ENCODE data around the gene FAM89A.
"Not testable (repeated sequence)": the region's sequence is repeated elsewhere in the genome, so short reads cannot be mapped to it uniquely, and the experiment has no call there.

FAM89A gene

DNA sequence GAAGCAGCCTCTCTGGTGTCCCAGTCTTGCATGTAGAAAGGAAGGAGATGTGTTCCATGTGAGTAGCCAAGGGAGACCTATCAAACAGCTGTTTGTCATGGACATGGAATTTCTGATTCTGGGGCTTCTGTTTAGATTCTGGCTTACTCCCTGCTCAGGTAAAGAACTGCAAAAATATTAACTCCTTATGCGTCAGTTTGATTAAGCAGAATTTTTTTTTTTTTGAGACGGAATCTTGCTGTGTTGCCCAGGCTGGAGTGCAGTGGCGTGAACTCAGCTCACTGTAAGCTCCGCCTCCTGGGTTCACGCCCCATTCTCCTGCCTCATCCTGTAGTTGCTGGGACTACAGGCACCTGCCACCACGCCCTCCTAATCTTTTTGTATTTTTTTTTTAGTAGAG is 54.3 kb downstream of the FAM89A start:
- no peaks in the 10 kb centered on the region for H3K9me3 ChIP-seq (ENCODE audit: control insufficient read depth, insufficient read depth, low read length)
- no peak overlapping the region for H3K4me3 ChIP-seq (ENCODE audit: low read length)
- H3K27me3 ChIP-seq (ENCODE audit: control insufficient read depth, low read length): no peaks in the 10 kb centered on the region
- H3K36me3 ChIP-seq (ENCODE audit: control insufficient read depth, low read length): peaks cover 23% of the 10 kb centered on the region
- no peak overlapping the region for H3K27ac ChIP-seq (ENCODE audit: low read depth, low read length)
- no peaks in the 10 kb centered on the region for H3K9me2 ChIP-seq (replicated peaks; ENCODE audit: control insufficient read depth, low read length)
- H3F3A ChIP-seq (ENCODE audit: control insufficient read depth, insufficient read depth): no peaks in the 10 kb centered on the region
- H3K79me2 ChIP-seq (ENCODE audit: control insufficient read depth, low read length): peaks cover 30% of the 10 kb centered on the region
- H3K4me1 ChIP-seq (ENCODE audit: control insufficient read depth, low read length): peaks cover 8% of the 10 kb centered on the region
- no peak overlapping the region for H3K4me2 ChIP-seq (ENCODE audit: low read length)
- no peaks in the 10 kb centered on the region for H4K20me1 ChIP-seq (ENCODE audit: control insufficient read depth, insufficient read depth, low read depth, low read length)
- no peak for TF ChIP-seq EZH2phosphoT487 (IDR thresholded peaks at IDR 0.05; ENCODE audit: borderline replicate concordance, low read length)
- TF ChIP-seq, protein P1, sequence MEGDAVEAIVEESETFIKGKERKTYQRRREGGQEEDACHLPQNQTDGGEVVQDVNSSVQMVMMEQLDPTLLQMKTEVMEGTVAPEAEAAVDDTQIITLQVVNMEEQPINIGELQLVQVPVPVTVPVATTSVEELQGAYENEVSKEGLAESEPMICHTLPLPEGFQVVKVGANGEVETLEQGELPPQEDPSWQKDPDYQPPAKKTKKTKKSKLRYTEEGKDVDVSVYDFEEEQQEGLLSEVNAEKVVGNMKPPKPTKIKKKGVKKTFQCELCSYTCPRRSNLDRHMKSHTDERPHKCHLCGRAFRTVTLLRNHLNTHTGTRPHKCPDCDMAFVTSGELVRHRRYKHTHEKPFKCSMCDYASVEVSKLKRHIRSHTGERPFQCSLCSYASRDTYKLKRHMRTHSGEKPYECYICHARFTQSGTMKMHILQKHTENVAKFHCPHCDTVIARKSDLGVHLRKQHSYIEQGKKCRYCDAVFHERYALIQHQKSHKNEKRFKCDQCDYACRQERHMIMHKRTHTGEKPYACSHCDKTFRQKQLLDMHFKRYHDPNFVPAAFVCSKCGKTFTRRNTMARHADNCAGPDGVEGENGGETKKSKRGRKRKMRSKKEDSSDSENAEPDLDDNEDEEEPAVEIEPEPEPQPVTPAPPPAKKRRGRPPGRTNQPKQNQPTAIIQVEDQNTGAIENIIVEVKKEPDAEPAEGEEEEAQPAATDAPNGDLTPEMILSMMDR (IDR thresholded peaks at IDR 0.05; ENCODE audit: low read depth, low read length, poor library complexity, severe bottlenecking): no peak

DNA sequence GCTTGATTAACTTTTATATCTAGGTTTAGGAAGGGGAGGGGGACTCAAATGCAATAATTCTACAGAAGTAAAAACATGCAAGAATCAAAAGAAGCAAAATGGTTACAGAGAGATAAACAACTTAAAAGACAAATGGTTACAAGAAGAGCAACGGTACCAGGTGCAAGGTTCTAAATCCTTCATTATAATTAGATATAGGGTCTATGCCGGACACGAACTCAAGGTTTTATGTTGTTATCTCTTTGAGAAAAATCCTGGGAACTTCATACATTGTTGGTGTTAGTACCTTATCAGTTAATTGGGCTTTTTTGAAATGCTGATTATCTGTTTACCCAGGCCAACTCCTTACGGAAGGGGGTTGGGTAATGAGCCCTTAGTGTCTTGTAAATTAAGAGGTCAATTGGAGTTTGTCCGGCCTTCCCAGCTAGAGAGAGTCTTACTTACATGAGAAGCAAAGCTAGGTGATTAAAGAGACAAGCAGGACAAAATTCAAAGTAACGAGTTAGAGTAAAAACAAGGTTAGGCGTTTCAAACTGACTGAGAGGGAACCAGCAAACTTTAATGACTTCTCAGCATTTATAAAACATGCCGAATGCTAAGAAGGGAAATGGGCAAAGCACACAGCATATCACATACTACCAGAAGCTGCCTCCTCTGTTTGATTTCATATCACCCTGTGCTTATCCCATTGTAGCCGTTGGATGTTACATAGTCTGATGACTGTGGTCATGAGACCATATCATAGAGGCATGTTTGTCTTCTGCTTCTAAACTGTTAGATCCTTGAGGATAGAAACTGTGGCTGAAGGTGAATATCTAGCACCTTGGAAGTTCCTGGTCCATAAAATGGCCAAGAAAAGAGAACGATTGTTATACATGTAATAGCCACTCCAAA is 55.2 kb downstream of the FAM89A start:
- not testable (repeated sequence) for H4K20me1 ChIP-seq (ENCODE audit: control insufficient read depth, insufficient read depth, low read depth, low read length); H3K9me3 ChIP-seq (ENCODE audit: control insufficient read depth, insufficient read depth, low read length); H3K27ac ChIP-seq (ENCODE audit: low read depth, low read length); H3F3A ChIP-seq (ENCODE audit: control insufficient read depth, insufficient read depth); H3K4me2 ChIP-seq (ENCODE audit: low read length); H3K4me3 ChIP-seq (ENCODE audit: low read length); H3K27me3 ChIP-seq (ENCODE audit: control insufficient read depth, low read length); H3K9me2 ChIP-seq (replicated peaks; ENCODE audit: control insufficient read depth, low read length)
- Histone ChIP-seq H3K4me1 (ENCODE audit: control insufficient read depth, low read length) (peaks cover 16% of the 10 kb centered on the region), H3K79me2 (ENCODE audit: control insufficient read depth, low read length) (peaks cover 39% of the 10 kb centered on the region), H3K36me3 (ENCODE audit: control insufficient read depth, low read length) (peaks cover 21% of the 10 kb centered on the region)

DNA sequence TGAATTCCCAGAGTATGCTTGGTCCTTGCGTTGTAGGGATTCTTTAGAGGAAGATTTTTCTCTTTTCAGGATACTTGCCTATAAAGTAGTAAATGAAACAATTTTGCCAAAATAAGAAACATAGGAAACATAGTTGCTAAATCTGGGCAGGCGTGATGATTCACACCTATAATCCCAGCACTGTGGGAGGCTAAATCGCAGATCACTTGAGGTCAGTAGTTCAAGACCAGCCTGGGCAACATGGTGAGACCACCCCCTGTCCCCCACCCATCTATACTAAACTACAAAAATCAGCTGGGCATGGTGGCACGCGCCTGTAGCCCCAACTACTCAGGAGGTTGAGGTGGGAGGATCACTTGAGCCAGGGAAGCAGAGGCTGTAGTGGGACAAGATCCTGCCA is 56.2 kb downstream of the FAM89A start:
- no peaks in the 10 kb centered on the region for H3K9me2 ChIP-seq (replicated peaks; ENCODE audit: control insufficient read depth, low read length)
- H3F3A ChIP-seq (ENCODE audit: control insufficient read depth, insufficient read depth): no peaks in the 10 kb centered on the region
- no peaks in the 10 kb centered on the region for H4K20me1 ChIP-seq (ENCODE audit: control insufficient read depth, insufficient read depth, low read depth, low read length)
- H3K36me3 ChIP-seq (ENCODE audit: control insufficient read depth, low read length): peaks cover 19% of the 10 kb centered on the region
- H3K79me2 ChIP-seq (ENCODE audit: control insufficient read depth, low read length): peaks cover 47% of the 10 kb centered on the region
- H3K27me3 ChIP-seq (ENCODE audit: control insufficient read depth, low read length): no peaks in the 10 kb centered on the region
- H3K27ac ChIP-seq (ENCODE audit: low read depth, low read length): no peak overlapping the region
- H3K4me2 ChIP-seq (ENCODE audit: low read length): no peak overlapping the region
- H3K4me1 ChIP-seq (ENCODE audit: control insufficient read depth, low read length): peaks cover 18% of the 10 kb centered on the region
- H3K9me3 ChIP-seq (ENCODE audit: control insufficient read depth, insufficient read depth, low read length): no peaks in the 10 kb centered on the region
- H3K4me3 ChIP-seq (ENCODE audit: low read length): no peak overlapping the region
- no peak for TF ChIP-seq EZH2phosphoT487 (IDR thresholded peaks at IDR 0.05; ENCODE audit: borderline replicate concordance, low read length)
- TF ChIP-seq, protein P1 (IDR thresholded peaks at IDR 0.05; ENCODE audit: low read depth, low read length, poor library complexity, severe bottlenecking): no peak

DNA sequence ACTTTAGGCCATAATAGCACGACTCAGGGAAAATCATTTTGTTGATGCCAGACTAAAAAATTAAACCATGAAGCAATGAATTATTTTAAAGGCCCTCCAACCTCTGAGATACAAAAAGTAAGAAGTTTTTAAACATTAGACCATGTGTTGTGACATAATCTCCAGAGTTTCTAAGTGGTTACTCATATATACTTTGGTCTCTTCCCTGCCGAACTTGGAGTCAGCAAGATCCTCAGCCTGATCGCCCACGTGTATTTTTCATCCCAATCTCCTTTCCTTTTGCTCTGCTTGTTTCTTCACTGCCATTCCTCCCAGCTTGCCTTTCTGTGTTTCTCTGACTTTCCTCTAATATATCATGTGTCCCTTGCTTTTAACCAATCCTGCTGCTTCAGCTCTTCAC is 57.4 kb downstream of the FAM89A start:
- no peak overlapping the region for H3K4me2 ChIP-seq (ENCODE audit: low read length)
- no peaks in the 10 kb centered on the region for H4K20me1 ChIP-seq (ENCODE audit: control insufficient read depth, insufficient read depth, low read depth, low read length)
- peaks cover 21% of the 10 kb centered on the region for H3K36me3 ChIP-seq (ENCODE audit: control insufficient read depth, low read length)
- no peak overlapping the region for H3K27ac ChIP-seq (ENCODE audit: low read depth, low read length)
- TF ChIP-seq EZH2phosphoT487 (IDR thresholded peaks at IDR 0.05; ENCODE audit: borderline replicate concordance, low read length): no peak
- TF ChIP-seq, protein P1 (IDR thresholded peaks at IDR 0.05; ENCODE audit: low read depth, low read length, poor library complexity, severe bottlenecking): no peak
- peaks cover 18% of the 10 kb centered on the region for H3K4me1 ChIP-seq (ENCODE audit: control insufficient read depth, low read length)
- peaks cover 56% of the 10 kb centered on the region for H3K79me2 ChIP-seq (ENCODE audit: control insufficient read depth, low read length)
- no peak overlapping the region for H3K4me3 ChIP-seq (ENCODE audit: low read length)
- H3K9me3 ChIP-seq (ENCODE audit: control insufficient read depth, insufficient read depth, low read length): no peaks in the 10 kb centered on the region
- H3K27me3 ChIP-seq (ENCODE audit: control insufficient read depth, low read length): no peaks in the 10 kb centered on the region
- no peaks in the 10 kb centered on the region for H3F3A ChIP-seq (ENCODE audit: control insufficient read depth, insufficient read depth)
- H3K9me2 ChIP-seq (replicated peaks; ENCODE audit: control insufficient read depth, low read length): no peaks in the 10 kb centered on the region

All from DOHH2 (cell line).